SKM-1 treated with dmso at 0.1 percent for 144 hours (cell line): ENCODE data around the gene CBLN4.

Experiments
- DNase-seq: peaks from one replicate; lab custom pipeline; 2025; ENCODE audit not compliant: unreplicated experiment; lab: John Stamatoyannopoulos, UW

CBLN4 gene

GRCh38 chr20:56005389-56005715 lies at the start of gene CBLN4:
Gene CBLN4, minus strand, starts transcription at chr20:56005519. Its CDS starts 1,348 bp downstream, at chr20:56004171.
- DNase-seq = no peak

- no peak for DNase-seq
These were observed 37.9 kb upstream of the CBLN4 start for GRCh38 chr20:56043227-56043626.

- no peak for DNase-seq
These were observed 26.9 kb upstream of the CBLN4 start for GRCh38 chr20:56032251-56032650.

GRCh38 chr20:56018716-56019115 lies 13.4 kb upstream of the CBLN4 start:
- DNase-seq = no peak

GRCh38 chr20:56018194-56018593 lies 12.9 kb upstream of the CBLN4 start:
- DNase-seq = no peak

GRCh38 chr20:56017560-56017959 lies 12.2 kb upstream of the CBLN4 start:
- no peak for DNase-seq

- no peak for DNase-seq
These were observed 9.7 kb upstream of the CBLN4 start for GRCh38 chr20:56014998-56015397.

GRCh38 chr20:56014151-56014550 lies 8.8 kb upstream of the CBLN4 start:
- DNase-seq = no peak

- DNase-seq = no peak
These were observed 519 bp downstream of the CBLN4 start for GRCh38 chr20:56004611-56005388.

- DNase-seq = no peak
These were observed 1.3 kb downstream of the CBLN4 start for GRCh38 chr20:56004007-56004406.

GRCh38 chr20:56002908-56003800 lies 2.2 kb downstream of the CBLN4 start:
- no peak for DNase-seq

- DNase-seq = no peak
These were observed 3.4 kb downstream of the CBLN4 start for GRCh38 chr20:56001890-56002289.

- no peak for DNase-seq
These were observed 4.1 kb downstream of the CBLN4 start for GRCh38 chr20:56001106-56001785.

GRCh38 chr20:55978550-55978949 lies 26.8 kb downstream of the CBLN4 start:
- DNase-seq = no peak

- no peak for DNase-seq
These were observed 27.4 kb downstream of the CBLN4 start for GRCh38 chr20:55977690-55978459.

- DNase-seq = no peak
These were observed 30.7 kb downstream of the CBLN4 start for GRCh38 chr20:55974491-55975202.

- no peak for DNase-seq
These were observed 40.5 kb downstream of the CBLN4 start for GRCh38 chr20:55964790-55965189.

- DNase-seq = no peak
These were observed 43.7 kb downstream of the CBLN4 start for GRCh38 chr20:55961376-55962330.

GRCh38 chr20:55953201-55953600 lies 52.1 kb downstream of the CBLN4 start:
- no peak for DNase-seq
